NAMALWA (cell line): ENCODE results near the gene RGL1.
A peak's percentile ranks its signal among the peaks of the same experiment; 100 is the strongest.

Experiments
- DNase-seq: peaks from one replicate; pipeline ENCODE4 v3.0.0-alpha.2; 2015; ENCODE audit warnings: low spot score

Gene RGL1

DNA sequence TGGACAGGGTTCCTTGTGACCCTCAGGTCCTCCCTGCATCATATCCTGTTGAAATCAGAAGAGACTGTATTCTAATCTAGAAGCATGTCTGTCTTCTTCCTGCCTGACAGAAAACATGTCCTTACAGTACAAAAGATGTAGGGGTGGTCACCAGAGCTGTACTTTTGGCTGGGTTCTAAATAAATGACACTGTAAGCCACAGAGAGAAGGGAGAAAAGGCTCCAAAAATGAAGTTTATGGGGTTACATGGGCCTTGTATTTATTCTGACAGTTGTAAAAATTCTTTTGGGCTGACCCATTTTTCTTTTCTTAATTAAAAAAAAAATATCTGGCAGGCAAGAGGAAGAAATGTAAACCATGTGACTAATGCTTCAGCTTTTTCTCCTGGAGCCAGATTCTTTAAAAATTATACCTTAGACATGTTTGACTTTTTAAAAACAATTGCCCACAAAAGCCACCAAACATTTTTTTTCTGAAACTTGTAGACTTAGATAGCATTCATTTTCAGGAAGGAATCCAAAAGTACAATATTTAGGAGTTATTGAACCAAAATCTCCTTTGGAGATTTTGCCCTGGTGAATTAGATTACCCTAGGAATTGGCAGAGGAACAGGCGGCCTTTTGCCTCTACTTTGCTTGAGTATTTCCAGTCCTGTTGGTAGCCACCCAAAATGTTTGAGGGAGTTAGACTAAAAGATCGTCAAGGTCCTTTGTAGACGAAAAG, 17.1 kb downstream of the RGL1 start:
- DNase-seq: no peak

DNA sequence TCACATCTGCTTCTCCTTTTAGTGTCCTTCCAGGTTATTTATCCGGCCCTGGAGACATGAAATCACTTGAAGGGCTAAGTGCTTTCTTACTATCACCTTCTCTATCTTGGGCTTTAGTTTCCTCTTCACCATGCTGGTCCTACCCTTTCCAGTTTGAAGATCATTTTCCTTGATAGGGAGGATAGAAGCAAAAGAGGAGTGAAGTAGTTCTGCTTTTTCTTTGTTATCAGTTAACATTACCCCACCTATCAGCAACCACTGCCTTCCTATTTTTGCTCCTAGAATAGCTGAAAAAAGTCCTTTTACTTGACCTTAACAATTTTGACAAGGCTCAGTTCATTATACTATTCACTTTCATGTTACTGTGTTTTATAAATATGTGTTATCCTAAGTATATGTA, 19.4 kb downstream of the RGL1 start:
- DNase-seq: no peak

DNA sequence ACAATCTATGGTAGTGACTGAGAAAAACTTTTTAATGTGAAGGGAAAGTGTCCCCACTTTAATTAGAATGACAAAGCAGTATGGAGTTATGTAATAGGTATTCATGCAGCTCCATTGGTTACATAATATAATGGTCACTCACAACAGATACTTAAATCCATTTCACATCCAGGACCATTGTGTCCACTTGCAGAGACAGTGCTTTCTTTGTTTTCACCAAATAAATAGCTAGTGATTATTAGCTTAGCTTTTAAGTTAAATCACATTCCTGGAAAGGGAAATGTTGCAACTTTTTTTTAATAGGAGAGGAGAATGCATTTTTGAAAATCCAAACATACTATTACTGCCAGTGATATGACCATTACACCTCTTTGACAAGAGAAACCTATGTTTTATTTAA, 22.9 kb downstream of the RGL1 start:
- no peak for DNase-seq

DNA sequence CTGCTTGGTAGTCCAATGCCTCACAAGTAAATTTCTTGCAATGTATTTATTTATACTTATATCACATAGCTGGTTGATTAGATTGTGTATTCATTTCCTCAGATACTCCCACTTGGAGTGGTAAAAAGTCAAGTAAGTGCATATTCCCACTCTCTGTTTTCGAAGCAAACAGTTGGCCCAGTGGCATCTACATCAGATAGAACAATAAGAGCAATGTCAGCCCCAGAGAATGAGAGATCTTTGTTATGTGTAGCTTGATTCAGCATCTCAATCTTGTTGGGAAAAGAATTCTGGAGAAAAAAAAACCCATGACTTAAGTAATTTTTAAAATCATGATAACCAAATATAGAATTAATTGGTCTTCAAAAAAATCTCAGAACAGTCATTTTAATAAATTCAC, 25.5 kb downstream of the RGL1 start:
- DNase-seq: no peak

DNA sequence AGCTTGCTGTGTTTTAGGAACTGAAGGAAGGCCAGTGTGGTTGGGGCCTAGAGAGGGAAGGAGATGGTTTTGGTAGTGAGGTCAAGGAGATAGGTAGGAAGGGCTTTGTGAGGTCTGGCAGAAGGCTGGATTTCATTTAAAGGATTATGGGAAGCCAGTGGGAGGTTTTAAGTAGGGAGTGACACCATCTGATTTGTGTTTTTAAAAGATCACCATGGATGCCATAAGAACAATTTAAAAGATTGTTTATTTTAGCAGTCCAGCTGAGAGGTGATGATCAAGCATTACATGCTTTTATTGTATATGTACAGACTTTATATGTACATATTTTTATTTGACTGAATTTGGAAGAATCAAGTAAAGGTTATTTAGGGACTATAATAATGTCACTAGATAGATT, 26.4 kb downstream of the RGL1 start:
- DNase-seq: no peak

DNA sequence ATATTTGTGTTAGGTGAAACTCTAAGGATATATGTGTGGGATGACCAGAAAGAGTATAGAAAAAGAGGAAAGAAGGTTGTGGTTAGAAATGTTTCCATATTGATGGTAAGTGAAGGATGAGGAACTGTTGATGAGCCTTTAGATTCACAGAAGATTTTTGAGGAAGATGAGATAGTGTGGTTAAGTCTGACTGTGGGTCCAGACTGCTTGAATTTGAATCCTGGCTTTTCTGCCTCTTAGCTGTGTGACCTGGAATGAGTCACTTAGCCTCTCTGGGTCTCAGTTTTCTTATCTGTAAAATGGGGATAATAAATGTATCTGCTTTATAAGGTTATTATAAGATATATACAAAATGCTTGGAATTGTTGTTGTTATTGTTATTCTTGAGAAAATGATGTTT, 27.5 kb downstream of the RGL1 start:
- DNase-seq: no peak

DNA sequence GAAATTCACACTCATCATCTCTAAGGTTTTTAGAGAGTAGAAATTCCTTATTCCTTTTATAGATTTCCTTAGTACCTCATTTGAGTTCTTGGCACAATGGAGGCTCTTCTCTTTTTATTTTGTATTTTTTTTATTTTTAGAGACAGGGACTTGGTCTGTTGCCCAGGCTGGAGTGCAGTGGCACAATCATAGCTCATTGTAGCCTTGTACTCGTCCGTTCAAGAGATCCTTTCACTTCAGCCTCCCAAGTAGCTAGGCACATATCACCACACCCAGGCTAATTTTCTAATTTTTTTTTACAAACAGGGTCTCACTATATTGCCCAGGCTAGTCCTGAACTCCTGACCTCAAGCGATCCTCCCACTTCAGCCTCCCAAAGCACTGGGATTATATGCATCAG, 29.6 kb downstream of the RGL1 start:
- DNase-seq: no peak

DNA sequence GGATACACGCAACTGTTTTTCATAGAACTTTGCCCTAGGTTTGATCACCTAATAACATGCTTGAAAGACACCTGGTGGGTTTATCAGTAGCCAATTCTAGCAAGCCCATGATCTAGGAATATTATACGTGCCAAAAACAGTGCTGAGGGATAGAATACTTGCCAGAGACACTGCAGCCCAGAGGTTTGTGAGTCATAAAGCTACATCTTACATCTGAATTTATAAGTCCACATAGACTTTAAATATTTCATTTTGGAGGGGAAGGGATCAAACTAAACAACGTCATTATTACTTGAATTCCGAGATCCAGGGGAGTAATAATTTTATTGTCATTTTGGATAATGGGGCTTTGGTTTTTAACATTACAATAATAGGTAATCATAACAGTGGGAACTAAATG, 31.7 kb downstream of the RGL1 start:
- DNase-seq: no peak

DNA sequence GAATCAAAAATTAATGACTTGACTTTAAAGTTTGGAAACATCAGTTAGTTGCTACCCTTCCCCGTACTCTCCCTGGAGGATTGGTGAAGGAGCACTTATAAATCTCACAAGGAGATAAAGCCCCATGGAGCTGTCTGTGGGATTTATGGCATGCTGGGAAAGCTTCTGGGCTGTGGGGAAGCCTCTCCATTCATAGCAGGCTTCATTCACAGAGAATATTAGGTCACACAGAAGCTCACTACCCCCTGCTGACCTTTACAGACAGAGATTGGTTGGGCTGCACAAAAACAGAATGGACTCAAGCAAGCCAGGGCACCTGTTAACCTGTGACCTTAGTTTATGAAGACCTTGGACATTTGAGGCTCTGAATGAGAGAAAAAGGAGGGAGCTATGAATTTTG, 32.1 kb downstream of the RGL1 start:
- no peak for DNase-seq

DNA sequence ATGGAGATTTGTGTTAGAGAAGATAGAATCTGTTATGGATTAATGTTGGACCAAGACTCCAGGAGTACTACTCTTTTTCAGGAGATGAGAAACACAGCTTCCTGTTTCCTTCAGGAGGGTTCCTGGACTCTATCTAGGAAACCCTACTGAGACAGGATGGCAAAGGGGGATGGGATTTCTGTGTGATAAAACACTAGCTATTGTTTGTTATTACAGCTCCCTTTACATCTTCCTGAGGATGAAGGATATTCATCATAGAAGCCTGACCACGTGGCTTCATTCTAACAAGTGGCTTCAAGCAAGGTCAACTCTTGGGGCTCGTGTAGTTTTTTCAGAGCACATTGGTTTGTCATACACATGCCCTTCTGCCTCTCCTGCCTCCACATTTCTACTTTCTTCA, 33.3 kb downstream of the RGL1 start:
- no peak for DNase-seq

DNA sequence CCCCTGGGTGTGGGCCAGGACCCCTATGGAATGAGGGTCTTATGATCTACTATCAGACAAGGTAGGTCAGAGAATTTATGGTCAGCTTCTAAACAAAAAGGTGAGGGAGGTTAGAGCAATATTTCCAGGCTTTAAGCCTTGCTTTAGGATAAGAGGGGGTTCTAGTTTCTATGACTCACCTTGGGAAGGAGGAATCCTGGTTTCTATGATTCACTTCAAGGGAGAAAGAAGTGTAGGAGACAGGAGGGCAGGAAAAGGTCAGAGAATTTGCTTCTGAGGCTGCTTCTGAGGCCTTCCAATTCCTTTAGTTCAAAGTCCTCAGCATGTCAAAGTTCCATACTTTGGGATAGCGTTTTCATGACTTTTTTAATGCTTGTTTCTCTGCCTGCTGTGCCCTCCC, 35.2 kb downstream of the RGL1 start:
- DNase-seq: no peak

DNA sequence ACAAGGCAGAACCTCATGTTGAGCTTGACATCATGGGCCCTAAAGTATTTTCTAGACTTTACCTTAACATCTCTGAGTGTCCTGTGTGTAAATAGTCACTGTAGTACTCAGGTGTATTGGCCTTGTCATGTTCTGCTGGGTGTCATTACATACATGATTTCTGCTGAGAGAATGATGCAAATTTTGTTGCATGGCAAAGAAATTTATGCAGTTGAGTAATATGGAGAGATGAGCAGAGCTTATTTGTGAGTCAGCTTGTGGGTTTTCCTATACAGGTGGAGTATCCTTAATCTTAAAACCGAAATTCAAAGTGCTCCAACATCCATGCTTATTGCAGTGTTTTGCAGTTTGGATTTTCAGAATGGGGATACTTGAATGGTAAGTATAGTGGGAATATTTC, 36.6 kb downstream of the RGL1 start:
- DNase-seq: no peak

DNA sequence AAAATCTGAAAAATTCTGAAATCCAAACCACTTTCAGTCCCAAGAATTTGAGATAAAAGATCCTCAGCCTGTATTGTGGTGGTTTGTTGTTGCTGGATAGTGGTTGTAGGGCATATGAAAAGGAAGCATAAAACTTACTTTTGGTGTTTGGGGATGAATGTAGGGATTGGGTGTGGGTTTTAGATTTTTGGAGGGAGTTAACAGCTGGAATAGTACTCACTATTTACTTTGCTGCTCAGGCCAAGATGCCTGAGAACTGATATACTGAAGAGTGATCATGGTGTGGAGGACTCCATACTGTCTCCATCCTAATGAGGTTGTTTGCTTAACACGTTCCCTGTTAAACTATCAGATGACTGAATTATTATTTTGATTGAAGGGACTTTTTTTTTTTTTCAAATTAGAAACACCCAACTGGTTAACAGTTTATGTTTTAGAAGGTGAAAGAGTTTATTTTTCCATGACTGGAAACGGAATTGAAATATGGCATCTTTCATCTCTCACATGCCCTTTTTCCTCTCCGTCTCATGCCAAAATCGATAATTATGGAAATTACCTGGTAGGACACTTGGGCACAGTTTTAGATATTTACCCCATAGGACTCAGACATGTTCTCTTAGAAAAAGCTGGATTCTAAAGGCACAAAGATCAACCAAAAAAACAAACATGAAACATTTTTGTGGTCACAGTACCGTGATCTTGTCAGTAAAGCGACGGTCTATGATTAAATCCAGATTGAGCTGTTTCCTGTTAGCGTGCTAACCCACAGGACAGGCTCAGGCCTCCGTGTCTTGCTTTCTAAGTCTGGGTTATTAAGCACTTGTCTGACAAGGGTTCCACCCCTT, 37.3 kb downstream of the RGL1 start:
- DNase-seq: peak; percentile 65

DNA sequence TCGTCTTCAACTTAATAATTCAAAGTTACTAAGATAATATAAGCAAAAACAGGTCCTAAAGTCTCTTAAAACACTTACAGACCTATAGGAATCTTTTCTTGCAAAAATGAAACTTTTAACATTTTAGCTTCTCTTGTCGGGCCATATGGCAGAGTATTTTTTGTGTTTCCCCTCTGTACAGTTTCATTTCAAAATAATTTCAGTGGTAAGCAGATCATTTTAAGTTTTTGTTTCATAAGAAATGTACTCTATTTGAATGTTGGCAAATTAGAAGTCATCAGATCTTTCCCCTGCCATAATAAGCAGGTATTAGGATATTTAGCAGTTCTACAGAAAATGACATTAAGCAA, 37.9 kb downstream of the RGL1 start:
- no peak for DNase-seq

DNA sequence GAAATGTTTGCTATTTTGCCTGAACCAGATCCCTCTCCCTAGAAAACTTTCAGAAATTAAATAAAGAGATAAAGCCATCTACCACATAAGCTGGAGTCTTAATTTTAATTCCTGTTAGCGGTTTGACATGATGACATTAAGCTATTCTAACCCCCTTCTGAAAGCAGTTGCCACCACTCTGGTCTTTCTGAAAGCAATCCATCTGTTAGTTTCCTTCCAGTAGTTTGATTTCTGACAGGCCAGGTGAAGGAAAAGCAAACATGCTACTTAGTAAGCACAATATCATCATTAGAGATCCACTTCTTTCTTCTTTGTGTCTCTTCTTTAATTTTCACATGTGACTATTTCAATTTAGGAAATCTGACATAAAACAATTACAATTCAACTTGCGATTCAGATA, 39.9 kb downstream of the RGL1 start:
- no peak for DNase-seq

DNA sequence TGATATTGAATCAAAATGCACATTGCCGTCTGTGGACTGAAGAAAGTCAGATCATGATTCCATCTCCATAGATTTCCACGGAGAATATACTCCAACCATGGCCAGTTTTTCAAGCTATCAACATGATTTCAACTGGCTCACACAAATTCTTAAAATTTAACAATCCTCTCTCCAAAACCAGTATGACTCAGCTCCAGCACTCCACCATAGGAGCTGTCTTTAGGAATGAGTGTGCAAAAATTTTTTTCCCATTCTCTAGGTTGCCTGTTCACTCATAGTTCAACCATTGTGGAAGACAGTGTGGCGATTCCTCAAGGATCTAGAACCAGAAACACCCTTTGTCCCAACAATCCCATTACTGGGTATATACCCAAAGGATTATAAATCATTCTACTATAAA, 40.8 kb downstream of the RGL1 start:
- no peak for DNase-seq

DNA sequence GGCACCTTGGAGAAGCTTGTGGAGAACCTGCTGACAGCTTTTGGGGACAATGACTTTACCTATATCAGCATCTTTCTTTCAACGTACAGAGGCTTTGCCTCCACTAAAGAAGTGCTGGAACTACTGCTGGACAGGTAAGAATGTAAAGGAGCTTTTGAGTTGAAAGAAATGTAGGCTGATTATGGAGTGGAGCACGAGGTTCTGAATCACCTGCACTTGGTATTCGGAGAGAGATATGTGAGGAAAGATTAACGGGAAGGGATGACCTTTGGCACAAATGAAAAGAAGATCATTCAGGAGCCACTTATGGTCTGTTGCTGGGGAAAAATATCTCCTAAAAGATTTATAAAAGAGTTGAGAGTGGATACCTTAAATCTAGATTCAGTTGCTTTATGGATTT, 42.7 kb downstream of the RGL1 start:
- DNase-seq: no peak

DNA sequence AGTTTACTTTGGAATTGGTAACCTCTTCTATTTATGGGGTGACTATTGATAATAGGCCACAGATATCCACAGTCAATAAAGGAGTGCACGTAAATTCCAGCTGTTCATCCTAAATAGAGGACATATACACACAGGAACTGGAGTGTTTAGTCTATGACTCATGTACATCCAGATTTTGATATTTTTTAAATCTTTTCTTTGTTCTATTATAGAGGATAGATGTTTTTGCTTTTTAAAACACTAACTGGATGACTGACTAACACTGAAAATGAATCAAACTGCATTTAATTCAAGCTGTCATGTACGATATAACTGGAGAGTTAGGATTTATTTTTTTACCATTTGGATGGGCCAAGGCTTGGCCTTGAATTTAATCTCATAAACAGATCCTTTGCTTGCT, 45.9 kb downstream of the RGL1 start:
- DNase-seq: no peak

DNA sequence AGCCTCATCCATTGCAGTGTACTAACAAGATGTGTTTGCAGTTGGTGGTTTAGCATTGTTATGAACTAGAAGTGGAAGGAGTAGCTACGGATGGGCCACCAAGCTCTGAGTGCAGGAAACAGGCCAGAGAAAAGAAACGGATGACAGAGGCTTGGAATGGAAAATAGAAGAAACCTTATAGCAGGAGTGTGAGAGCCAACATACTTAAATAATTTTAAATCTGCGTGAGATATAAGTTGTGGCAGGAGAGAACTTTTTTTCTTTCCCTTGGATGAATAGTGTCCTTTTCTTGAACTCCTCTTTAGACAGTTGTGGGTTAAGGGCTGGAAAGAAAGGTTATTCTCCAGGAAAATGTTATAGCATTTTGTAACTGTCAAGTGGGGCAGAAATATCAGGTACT, 54.2 kb downstream of the RGL1 start:
- no peak for DNase-seq

DNA sequence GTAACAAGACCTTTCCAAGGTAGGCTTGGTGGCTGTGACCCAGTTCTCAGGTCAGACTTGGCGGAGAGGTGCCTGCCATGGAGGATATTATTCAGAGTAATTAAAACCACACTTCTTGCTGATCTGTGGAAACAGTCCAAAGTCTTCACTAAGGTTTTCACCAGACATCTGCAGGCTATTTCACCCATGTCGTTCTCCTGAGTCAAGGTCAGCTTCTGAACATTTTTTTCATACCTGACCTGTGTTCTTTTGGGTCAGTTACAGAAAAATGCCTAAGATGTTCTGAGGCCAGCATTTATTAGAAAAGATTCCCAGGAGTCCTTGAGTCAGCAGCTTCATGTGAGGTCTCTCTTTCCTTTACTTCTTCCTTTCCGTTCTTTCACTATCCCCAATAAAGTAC, 54.9 kb downstream of the RGL1 start:
- no peak for DNase-seq

DNA sequence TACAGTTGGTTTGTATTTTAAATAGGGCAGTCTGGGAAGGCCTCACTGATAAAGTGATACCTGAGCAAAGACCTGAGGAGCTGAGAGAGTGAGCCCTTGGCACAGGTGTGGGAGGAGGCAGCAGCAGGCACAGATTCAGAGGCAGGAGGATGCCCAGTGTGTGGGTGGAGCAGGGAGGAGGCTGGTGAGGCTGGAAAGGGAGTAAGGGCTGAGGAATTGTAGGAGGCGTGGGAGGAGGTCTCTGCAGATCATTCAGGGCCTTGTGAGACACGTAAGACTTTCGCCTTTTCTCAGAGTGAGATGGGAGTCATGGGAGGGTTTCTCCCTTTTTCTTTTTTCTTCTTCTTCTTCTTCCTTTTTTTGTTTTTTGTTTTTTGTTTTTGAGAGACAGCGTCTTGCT, 58.0 kb downstream of the RGL1 start:
- no peak for DNase-seq

DNA sequence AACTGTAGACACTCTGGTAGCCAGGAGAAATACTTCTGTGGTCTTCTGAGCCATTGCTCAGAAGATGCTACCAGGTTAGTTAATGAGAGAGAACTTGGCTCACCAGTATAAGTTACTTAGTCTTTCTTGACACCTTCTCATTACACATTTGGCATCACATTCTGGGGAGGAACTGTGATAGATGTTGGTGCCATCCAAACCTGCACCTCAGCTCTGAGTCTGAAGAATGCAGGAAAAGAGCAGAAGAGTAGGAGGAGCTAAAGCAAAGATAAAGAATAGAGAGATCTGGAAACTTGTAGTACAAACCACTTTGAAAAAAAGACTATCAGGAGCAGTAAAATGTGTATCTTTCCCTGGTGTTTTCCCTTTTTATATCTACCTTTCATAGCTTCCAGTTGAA, 58.9 kb downstream of the RGL1 start:
- DNase-seq: no peak

DNA sequence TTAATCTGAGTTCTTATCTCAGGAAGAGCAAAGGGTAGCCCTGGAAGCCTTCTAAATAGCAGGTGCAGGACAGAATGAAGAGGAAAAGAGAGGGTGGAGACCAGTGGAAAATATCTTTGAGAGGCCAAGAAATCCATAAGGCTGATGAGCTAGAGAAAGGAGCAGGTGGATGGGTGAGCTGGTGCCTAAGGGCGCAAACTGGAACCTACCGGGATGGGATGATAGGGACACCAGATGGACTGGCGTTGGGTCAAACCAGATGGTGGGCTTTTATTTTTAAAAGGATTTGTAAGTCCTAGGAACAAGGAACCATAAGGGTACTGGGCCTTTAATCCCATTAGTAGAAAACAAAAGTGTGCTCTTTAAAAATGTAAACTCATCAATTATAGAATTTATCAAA, 59.7 kb downstream of the RGL1 start:
- no peak for DNase-seq

DNA sequence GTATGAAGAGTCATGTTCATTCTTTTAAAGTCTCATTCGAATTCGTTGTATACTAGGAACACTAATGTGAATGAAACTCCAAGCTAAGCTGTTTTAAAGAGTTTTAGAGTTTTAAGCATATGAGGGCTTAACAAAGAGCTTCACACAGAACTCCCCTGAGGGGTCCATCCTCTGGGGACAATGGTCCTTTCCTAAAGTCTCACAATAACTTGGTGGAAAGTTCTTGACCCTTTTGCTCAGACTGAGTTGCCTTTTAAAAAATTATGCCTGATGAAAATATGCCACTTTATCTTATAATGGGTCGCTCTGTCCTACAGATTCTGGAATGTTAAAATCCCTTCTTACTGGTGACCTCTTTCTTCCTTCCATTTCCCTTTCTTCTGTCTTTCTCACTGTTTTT, 64.3 kb downstream of the RGL1 start:
- no peak for DNase-seq
